OCI-M2 (cell line): ENCODE data around the gene MAOB.

Source experiments
- DNase-seq: peaks from one replicate; lab custom pipeline; 2025; ENCODE audit not compliant: unreplicated experiment; lab: John Stamatoyannopoulos, UW

Gene MAOB

DNA sequence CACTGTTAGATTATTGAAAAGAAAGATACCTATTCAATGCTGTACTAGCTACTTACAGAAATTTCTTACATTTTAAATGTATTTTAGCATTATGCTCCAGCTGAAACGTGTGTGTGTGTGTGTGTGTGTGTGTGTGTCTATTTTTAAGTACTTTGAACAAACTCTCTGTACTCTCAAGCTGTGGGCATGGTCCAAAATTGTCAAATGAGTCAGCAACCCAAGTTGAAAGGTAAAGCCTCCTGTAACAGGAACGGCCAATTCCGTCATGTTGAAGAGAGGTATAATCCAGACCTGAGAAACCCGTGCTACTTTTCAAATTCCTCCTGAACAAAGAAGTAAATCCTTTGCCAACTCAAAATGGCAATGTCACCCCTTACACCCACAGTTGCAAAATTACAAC lies 20.5 kb downstream of the MAOB start:
- no peak for DNase-seq

DNA sequence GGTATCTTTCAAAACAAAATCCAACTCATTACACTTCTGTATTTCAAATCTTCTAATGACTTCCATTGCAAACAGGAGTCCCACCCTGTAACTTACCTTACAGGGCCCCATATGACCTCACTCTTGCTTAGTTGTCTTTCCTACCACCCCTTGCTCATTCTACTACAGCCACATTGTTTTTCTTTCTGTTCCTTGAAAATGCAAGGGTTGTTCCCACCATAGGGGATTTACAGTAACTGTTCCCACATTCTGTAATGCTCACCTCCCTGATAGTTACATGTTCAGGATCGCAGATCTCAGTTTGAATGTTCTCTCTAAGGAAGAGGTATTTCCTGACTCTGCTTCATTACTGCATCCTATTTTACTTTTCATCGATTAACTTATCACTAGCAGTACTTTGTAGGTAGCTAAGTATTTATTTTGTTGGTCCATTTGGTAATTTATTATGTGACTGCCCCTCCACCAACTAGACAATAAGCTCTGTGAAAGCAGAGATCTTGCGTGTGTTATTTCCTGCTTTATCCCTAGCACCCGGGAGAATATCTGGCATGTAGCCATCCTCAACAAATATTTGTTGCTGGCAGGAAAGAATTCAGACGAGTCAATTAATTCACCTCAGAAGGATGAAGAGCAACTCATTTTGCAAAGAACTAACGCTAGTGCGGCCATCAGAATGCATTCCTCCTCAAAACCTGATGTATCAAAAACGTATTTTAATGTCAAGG lies 21.4 kb downstream of the MAOB start:
- no peak for DNase-seq

DNA sequence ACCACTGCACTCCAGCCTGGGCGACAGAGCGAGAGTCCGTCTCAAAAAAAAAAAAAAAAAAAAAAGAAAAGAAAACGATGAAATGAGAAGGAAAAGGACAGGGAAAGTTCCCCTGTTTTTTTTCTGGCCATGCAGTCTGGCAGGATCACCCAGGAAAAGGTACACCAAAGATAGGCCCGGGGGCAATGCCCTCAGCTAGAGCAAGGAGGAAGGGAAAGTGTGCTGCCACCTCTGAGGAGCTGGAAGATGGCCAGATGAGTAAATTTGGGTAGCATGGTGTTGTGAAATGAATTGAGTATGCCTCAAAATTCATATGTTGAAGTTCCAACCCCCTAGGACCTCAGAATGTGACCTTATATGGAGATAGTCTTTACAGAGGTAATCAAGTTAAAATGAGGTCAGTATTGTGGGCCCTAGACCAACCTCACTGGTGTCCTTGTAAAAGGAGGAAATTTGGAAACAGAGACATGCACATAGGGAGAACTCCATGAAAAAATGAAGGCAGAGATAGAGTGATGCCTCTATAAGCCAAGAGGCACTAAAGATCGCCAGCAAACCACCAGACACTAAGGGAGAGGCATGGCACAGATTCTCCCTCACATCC lies 28.9 kb downstream of the MAOB start:
- no peak for DNase-seq

DNA sequence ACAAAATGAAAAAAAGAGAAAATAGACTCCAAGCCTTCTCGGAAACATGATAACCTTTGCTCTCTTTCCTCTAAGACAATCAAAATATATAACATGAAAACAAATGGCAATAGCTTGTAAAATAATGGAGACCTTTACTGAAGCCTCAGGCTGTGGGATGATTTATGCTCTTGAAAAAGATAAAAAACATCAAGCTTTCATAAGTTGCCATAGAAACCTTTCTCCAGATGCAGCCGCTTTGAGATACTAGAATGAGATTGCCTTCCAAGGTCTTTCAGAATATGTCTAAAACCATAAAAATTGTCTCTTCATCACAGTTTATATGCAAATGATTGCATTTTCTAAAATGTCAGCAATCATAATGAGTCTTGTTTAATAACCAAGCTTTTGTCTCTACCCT lies 31.6 kb downstream of the MAOB start:
- no peak for DNase-seq

DNA sequence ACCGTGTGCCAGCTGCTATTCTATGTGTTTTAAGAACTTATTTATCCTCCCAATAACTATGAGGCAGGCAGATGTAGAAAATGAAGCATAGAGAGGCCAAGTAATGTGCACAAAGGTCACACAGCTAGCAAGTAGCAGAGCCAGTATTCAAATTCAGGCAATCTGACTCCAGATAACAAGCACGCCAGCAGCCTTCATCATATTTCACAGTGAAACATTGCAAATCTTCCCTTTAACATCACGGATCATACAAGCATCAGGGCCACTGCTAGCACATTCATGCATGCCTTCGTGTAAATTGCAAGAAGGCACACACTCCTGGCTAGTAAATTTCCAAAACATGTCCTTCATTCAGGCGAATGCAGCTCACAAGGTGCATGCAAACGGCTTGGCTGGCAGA lies 33.1 kb downstream of the MAOB start:
- DNase-seq = no peak

DNA sequence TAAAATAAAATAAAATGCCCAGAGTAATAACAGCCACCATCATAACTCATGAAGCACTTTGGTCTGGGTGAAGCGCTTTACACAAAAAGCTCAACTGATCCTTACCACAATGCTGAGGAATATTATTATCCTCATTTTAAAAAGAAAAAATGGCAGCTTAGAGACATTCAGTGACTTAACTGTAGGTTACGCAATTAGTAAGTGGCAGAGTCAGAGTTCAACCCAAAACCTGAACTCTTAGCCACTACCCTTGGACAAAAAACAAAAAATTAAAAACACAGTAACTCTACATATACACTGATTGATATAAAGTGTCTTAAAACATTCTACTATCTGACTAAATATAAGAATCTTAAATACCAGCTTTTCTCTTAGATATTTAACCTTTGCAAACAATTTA lies 34.9 kb downstream of the MAOB start:
- no peak for DNase-seq

DNA sequence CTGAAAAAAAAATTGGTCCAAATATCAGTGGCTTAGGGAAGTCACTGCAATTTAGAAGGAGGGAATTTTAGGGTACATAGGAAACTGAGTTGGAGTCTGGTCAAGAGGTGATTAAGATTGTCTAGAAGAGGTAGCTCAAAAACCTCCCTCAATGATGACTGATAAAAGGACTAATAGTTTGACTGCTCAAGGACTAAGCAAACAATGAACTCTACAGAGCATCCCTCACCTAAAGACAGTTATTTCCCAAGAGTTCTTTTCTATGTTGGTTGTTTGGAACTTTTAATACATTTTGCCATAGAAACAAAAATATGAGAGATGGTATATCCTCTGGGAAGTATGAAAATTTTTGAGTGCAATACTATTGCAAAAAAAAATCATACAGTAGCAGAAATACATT lies 35.7 kb downstream of the MAOB start:
- DNase-seq = no peak

DNA sequence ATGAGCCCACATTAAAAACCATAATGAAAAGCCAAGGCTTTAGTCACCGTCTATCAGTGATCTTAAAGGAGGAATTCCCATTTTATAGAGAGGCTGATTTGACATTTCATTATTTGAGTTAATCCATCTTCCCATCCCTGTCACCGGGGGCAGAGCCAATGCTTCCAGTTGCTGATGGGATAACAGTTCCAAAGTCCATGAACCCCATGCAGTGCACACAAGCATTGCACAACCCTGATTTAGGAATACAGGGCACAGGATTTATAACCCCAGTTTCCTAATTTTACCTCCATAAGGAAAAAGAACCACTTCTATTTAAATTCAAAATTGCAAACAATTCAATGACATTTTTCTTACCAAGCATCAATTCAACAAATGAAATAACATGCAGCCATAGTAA lies 36.5 kb downstream of the MAOB start:
- no peak for DNase-seq

DNA sequence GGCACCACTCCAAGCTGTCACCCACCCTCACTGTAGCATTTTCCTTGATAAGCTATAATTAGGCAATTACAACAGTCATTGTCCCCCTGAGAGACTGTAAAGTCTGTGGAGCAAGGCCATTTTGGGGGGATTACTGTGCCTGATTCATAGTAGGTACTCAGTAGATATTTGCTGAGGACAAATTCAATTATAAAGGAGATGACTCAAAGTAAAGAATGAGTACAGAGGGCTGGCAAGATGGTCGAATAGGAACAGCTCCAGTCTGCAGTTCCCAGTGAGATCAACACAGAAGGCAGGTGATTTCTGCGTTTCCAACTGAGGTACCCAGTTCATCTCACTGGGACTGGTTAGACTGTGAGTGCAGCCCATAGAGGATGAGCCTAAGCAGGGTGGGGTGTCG lies 42.0 kb downstream of the MAOB start:
- no peak for DNase-seq

DNA sequence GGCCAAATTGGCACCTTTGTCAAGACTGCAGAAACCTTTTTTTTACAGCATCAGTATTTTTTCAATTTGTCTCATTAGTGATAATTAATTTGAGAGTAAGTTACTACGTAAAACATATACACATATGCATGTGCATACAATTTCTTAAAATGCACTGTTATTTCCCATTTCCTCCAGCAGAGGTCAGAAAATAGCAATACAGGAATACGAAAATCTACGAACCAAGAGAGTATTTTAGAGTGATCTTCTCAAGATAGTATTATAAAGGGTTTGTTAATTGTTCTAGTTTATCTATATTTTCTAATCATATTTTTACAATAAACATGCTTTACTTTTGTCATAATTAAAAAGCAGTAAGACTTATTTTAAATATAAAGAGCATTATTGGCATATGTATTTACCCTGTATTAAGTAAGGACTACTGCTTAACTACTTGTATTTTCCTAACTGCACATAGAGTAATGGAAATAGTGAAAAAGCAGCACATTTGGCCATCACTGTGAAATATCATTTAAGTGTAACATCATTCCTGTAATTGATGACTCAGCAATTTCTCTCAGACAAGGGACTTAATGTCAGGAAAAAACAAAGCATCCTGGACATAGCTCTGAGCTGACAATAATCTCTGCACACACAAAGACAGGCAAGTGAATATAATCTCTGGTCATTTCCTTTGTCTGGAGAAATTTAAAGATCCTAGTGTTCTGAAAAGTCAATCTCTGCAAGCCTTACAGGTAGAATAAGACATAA lies 45.6 kb downstream of the MAOB start:
- DNase-seq = no peak

DNA sequence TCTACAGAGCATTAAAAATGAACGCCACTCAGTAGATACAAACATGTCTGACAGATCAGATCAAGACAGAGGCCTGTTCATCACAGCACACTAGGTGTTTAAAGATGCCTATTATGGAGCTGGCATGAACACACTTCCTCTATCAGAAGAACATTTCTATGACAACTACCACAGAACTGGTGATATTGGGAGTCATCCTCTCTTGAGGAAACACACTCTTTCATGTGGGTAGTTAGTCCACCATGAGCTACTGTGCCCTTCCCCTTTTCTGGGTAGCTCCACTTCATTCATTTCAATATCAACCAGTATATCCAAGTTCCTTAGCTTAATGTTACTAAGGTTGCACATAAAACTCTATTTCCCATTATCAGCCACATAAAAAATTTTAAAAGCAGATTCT lies 46.7 kb downstream of the MAOB start:
- no peak for DNase-seq

DNA sequence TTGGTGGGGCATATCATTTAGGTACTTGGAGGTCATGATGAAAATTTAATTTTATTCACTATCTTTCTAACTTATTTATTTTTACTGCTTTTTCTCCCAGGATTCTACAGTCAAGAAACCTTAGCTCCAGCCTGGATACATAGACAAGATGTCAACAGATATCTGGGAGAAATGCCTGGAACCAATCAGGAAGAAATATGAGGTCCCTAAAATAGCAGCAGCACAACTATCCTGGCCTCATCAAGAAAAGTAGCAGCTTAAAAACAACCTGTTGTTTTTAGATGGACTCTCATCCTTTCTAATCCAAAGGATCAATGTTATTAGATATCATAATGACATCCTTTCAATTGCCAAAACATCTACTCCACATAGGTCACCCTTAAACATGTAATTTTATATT lies 54.5 kb downstream of the MAOB start:
- no peak for DNase-seq

DNA sequence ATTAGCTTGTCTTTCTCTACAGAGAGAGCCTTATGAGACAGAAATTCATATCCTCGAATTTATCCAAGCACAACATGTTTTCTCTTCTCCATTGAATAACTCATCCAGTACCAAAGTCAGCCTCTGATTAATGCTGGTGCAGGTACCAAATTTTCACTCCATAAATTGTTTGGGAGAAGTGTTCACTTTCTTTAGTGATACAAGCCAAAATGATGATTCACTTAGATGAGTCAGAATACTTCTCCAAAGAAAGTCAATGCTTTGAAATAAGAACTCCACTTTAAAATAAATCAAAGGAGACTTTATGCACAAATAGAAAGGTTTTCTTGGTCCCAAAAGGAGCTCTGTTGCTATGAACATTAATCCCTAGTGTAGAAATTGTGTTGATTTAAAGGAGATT lies 60.2 kb downstream of the MAOB start:
- DNase-seq = no peak

DNA sequence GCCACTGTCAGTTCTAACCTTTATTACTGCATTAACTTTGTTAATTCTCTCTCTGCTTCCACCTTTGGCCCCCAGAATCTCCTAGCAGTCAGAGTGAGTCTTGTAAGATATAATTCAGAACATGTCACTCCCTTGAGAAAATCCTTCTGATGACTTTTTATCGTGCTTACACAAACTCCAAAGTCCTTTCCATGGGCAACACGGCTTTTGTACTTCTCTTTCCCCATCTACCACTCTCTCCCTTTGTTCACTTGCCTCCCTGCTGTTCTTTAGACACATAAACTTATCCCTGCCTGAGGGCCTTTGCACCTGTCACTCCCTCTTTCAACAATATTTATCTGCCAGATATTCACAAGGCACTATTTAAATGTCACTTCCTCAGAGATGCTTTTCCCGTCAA lies 64.8 kb downstream of the MAOB start:
- DNase-seq = no peak

DNA sequence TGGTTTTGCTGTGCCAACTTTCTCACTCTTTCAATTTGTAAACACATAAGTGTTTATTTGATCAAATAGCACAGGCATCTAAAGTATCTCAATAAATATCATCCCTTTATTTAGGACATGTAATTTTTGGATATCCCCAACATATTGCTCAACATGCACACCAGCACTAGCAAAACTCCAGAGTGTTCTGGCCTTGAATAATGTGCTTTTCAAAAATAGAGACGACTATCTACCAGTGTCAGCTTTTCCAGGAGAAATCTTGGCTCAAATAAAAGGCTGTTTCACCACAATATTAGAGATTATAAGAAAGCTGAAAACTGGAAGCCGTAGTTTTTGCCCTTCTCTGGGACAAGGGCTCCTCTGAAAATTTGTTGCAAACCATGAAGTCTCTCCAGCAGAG lies 67.0 kb downstream of the MAOB start:
- DNase-seq = no peak

DNA sequence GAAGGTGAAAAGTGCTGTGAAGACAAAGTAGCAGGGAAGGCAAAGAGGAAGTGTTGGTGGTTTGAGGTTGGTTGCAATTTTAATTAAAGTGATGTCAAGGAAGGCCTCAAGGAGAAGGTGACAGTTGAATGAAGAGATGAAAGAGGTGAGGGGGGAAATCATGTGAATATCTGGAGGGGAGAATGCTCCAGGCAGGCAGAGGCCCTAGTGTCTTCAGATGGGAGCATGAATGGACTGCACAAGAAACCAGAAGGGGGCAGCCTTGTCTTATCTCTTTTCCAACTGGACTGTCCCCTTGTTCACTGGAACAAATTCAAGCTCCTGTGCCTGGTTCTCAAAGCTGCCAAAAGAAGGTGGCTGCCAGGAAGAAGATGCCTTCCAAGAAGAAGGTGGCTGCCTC lies 68.4 kb downstream of the MAOB start:
- DNase-seq = no peak

DNA sequence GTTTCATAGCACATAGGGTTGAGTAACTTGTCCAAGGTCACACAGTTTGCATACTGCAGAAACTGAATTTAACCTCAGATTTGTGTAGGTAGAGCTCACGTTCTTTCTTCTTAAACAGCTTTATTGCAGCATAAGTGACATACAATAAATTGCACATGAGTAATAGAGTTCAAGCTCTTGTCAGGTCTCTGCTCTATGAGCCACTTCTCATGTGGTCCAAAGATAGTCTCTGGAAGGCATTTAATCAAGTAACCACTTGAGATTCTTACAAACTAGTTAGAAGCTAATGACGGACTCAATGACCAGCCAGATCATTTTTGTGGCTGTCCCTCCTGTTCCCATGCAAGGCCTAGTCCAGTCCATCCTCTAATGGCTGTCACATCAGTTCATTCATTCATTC lies 68.9 kb downstream of the MAOB start:
- no peak for DNase-seq

DNA sequence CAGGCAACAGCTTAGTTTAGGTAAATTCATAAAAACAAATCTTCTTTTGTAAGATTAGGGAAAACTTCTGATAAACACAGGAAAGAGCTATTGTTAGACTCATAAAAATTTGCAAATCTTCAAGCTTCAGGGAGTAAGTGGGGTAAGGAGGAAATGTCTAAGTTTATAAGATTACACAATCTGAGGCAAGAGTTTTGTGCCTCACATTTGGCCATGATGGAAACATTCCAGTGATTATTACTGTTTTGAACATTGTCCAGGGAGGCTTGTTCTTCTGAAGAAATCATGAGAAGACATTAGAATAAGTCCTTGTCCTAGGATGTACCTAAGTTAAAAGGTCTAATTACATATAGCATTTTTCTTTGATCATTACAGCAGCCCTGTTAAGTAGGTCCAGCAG lies 72.8 kb downstream of the MAOB start:
- no peak for DNase-seq

DNA sequence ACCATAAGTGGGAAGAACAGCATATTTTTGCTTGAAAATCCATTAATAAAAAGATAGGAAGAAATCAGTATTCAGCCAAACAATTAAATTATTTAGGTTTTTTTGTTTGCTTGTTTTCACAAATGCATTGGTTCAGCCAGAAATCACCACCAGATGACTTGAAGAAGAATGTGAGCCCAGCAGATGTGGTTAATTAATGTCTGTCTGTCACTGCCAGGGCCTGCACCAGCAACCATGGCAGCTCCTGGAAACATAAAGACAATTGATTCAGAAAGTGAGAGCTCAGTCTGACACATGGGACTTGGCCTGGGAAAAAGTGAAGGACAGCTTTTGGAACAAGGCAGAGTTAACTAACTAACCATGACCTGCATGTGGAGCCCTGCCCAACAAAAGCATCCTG lies 74.0 kb downstream of the MAOB start:
- no peak for DNase-seq

DNA sequence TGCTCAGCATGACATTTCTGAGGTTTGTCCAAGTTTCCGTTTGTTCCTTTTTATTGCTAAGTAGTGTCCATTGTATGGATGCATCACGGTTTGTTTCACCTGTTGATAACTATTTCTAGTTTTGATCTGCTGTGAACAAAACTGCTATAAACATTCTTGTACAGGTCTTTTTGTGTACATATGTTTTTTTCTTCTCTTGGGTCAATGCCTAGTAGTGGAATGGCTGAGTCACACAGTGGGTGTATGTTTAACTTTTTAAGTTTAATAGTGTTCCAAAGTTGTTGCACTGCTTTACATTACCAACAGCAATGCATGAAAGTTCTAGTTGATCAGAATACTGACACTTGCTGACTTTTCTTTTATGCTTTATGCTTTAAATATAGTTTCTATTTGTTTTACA lies 76.7 kb downstream of the MAOB start:
- no peak for DNase-seq

DNA sequence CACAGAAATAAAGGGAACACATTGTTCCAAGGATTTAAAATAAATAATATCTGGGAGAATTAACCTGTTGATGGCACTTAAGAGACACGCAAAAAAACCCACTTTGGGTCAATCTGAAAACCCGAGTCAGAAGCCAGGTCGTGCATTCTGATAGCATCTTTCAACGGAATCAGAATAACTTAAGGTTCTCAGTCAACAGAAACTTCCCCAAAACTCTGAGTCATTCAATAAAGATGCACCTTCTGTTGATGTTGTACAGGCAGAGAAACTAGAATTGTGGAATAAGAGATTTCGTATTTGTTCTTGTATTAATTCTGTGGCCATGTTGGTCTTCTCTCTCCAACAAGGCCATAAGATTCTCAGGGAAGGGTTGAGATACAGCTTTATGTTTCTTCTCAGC lies 78.2 kb downstream of the MAOB start:
- DNase-seq = no peak

DNA sequence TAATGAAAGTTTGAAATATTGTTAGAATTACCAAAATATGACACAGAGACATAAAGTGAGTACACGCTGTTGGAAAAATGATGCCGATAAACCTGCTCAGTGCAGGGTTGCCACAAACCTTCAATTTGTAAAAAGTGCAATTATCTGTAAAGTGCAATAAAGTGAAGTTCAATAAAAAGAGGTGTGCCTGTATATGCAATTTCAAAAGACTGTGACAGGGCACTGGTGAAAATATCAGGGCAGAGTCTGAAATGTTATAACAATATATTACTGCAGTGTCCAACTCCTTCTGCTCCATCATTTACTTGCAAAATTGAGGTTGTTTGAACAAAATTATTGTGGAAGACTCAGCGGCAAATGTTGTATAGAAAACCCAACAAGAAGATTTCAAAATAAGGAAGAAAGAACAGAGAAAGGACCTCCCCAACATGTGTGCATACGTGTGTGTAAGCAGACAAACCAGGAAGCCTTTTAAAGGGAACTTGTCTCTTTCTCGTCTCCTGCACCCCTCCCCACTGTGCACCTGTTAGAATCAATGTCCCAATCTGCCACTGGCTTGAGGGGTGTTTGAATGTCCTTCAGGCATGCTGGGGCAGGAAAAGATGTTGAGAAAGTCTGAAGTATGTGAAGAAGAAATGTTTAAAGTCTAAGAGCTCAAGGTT lies 96.2 kb downstream of the MAOB start:
- no peak for DNase-seq
